T-helper 17 cell (primary cell): ENCODE results near the gene GABRG3. TPM values are rescaled to one million over a fixed set of nuclear protein-coding genes. Genes with fewer than 3 reads are reported as not detected.

Experiments
- ATAC-seq: fragments of 150-1000 bp; cut with Tn5 transposase; 2 replicates; pipeline ENCODE4 v1.10.0; 2021; ENCODE audit warnings: mild to moderate bottlenecking, moderate library complexity
- DNase-seq, 3 donors: peaks; one replicate each; pipeline versions ENCODE4 v3.0.0 to v3.0.0-alpha.2; 2020 to 2021
- H3K9me3 ChIP-seq: one replicate; pipeline ENCODE4 v1.7.0; 2013; ENCODE audit warnings: low read length, mild to moderate bottlenecking; ENCODE audit not compliant: control insufficient read depth, poor library complexity, severe bottlenecking
- H3K27ac Mint-ChIP-seq: one replicate; pipeline ENCODE4 v1.8.0; 2022; ENCODE audit warnings: mild to moderate bottlenecking, moderate library complexity, mixed read lengths
- H3K27me3 Mint-ChIP-seq: one replicate; pipeline ENCODE4 v1.8.0; 2022; ENCODE audit warnings: mixed read lengths
- H3K36me3 Mint-ChIP-seq: one replicate; pipeline ENCODE4 v1.8.0; 2022; ENCODE audit warnings: low read depth, mixed read lengths
- H3K4me1 Mint-ChIP-seq: one replicate; pipeline ENCODE4 v1.8.0; 2022; ENCODE audit warnings: mild to moderate bottlenecking, mixed read lengths
- H3K4me3 Mint-ChIP-seq: one replicate; pipeline ENCODE4 v1.8.0; 2022; ENCODE audit warnings: mild to moderate bottlenecking, moderate library complexity, mixed read lengths
- total RNA-seq, 4 donors: library from RNA in 2 of 4; stranded (reverse) in 2 of 4; gene quantifications; one replicate each; pipeline ENCODE4 v1.2.3 and lab custom pipeline; 2022 to 2026

Gene GABRG3
- total RNA-seq, 2 donors from 2014 or later: not detected

DNA sequence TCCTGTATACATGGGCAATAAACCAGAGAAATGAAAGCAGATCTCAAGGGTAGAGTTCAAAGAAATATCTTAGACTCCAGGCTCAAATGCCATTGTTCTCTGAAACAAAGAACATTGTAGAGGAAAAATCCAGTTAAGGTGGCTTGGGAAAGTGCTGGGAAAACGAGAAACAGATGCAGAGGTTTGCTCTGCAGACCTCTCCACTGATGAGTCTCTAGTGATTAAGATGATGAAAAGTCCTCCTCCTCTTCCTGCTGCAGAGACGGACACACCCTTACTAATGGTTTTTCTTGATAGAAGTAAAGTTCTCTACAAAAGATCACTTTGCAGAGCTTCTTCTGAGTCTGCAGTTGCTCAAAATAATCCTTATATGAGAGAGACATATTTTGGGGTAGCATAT is 264.7 kb downstream of the GABRG3 start:
- no peak overlapping the region for H3K27ac Mint-ChIP-seq
- ATAC-seq: no peak
- H3K4me3 Mint-ChIP-seq: no peak overlapping the region
- no peaks in the 10 kb centered on the region for H3K36me3 Mint-ChIP-seq
- no peak for DNase-seq
- H3K4me1 Mint-ChIP-seq: no peaks in the 10 kb centered on the region
- no peaks in the 10 kb centered on the region for H3K27me3 Mint-ChIP-seq
- H3K9me3 ChIP-seq: no peaks in the 10 kb centered on the region

- Mint-ChIP-seq H3K27me3 (no peaks in the 10 kb centered on the region), H3K36me3 (no peaks in the 10 kb centered on the region), H3K4me1 (no peaks in the 10 kb centered on the region), H3K27ac (no peak overlapping the region), H3K4me3 (no peak overlapping the region)
- ATAC-seq: no peak
- no peak for DNase-seq
- H3K9me3 ChIP-seq: no peaks in the 10 kb centered on the region
Measured at GRCh38 chr15:27237319-27237939, 266.4 kb downstream of the GABRG3 start.

DNA sequence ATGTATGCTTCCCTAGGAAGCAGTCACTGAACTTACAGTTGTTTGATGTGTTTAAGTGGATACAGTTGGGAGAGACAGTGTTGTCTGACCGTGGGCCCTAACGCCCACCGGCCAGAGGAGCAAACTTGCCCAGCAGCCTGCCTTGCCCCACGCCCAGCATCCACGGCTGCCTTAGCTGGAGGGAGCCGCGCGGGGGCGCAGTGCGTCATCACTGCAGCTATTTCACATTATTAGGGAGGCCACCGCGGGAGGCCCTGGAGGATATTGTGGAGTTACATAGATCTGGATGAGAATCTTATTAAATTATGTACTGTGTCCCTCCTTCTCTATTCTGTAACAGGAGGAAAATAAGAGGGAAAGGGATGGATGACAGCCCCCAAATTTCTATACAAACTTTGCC is 267.2 kb downstream of the GABRG3 start:
- ATAC-seq (no peak), DNase-seq (no peak)
- Mint-ChIP-seq H3K4me3 (no peak overlapping the region), H3K27ac (no peak overlapping the region), H3K27me3 (no peaks in the 10 kb centered on the region), H3K36me3 (no peaks in the 10 kb centered on the region), H3K4me1 (no peaks in the 10 kb centered on the region)
- H3K9me3 ChIP-seq: no peaks in the 10 kb centered on the region

DNA sequence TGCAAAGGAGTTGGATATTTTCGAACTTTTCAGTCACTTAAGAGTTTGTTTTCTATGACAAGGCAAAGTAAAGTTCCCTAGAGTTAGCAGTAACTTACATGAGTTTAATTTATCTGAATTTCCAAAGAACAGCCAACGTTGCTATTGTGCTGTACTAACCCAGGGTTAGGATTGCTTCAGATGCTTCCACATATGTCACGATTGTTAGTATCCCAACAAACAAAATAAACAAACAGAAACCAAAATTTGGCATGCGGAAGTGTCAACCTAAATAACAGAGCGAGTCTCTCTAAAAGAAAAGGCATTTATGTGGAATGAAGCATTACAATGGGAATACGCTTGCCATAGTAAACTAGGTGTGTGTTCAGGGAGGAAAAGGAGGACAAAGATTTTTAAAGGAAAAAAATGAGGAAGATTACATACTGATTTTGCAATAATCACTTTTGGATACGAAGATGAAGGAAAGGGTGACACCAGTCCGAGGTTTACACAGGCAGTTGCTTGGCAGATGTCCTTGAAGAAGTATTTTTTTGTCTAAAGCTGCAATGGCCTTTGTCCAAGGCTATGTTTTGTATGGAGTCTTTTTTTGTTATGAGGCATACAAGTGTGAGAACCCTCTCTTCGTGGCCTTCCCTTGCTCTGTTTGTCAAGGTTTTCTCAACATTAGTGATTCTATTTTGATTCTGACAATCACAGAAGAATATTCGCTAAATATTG is 267.9 kb downstream of the GABRG3 start:
- Mint-ChIP-seq H3K27me3 (no peaks in the 10 kb centered on the region), H3K4me1 (no peaks in the 10 kb centered on the region), H3K36me3 (no peaks in the 10 kb centered on the region), H3K27ac (no peak overlapping the region), H3K4me3 (no peak overlapping the region)
- no peak for DNase-seq
- no peak for ATAC-seq
- no peaks in the 10 kb centered on the region for H3K9me3 ChIP-seq

DNA sequence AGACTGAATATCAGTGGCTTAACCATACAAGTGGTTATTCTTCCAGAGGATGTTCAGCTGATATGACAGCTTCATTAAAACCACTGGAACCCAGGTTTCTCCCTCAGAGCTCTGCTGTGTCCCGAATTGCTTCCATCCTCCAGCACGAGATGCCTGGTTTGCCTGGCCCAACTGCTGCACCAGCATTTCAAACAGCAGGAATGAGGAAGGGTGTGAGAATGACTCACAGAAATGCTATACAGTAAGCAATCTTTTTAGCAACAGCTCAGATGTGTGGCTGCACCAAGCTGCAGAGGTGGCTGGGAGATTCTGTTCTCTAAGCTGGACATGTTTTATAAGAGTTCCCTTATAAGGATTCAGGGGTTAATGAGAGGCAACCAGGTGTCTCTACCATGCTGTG is 271.0 kb downstream of the GABRG3 start:
- Mint-ChIP-seq H3K4me1 (no peaks in the 10 kb centered on the region), H3K36me3 (no peaks in the 10 kb centered on the region), H3K27me3 (no peaks in the 10 kb centered on the region), H3K4me3 (no peak overlapping the region), H3K27ac (no peak overlapping the region)
- DNase-seq (no peak), ATAC-seq (no peak)
- no peaks in the 10 kb centered on the region for H3K9me3 ChIP-seq

- Mint-ChIP-seq H3K36me3 (no peaks in the 10 kb centered on the region), H3K4me1 (no peaks in the 10 kb centered on the region), H3K27me3 (no peaks in the 10 kb centered on the region), H3K27ac (no peak overlapping the region), H3K4me3 (no peak overlapping the region)
- DNase-seq (no peak), ATAC-seq (no peak)
- no peaks in the 10 kb centered on the region for H3K9me3 ChIP-seq
Measured at GRCh38 chr15:27244047-27244446, 273.1 kb downstream of the GABRG3 start.

GRCh38 chr15:27248251-27248650 is 277.3 kb downstream of the GABRG3 start:
- Mint-ChIP-seq H3K36me3 (no peaks in the 10 kb centered on the region), H3K4me3 (no peak overlapping the region), H3K27me3 (no peaks in the 10 kb centered on the region), H3K4me1 (no peaks in the 10 kb centered on the region), H3K27ac (no peak overlapping the region)
- DNase-seq (no peak), ATAC-seq (no peak)
- H3K9me3 ChIP-seq: no peaks in the 10 kb centered on the region

DNA sequence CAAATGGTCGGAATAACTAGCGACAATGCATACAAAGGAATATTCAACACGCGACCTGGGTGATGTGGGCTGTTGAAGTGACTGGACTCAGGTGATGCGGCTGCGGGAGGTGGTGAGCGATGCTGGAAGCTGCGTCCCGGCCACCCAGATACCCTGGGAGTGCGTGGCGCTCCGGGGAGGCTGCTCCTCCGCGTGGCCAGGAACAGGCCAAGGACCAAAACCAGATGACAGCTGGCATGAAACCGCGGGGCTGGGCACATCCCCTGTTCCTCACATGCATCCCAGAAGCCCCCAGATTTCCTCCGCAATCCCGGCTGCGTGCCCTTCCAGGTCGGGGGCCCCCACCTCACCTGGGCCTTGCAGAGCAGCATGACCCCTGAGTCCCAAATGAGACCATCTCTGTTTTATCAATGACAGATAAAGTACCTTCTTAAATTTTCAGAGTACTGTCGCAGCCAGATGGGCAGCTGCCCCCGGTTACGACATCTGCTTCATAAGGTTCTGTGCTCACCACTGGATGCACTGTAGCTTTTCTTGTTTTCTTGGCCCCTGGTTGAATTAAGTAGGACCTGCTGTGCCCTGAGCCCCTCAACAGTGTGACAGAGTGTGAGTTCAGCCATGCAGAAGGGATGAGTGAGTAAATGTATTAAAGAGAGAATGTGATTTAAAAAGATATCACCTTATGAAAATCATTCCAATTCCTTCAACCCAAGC is 278.2 kb downstream of the GABRG3 start:
- Mint-ChIP-seq H3K27ac (no peak overlapping the region), H3K36me3 (no peaks in the 10 kb centered on the region), H3K4me3 (no peak overlapping the region), H3K27me3 (no peaks in the 10 kb centered on the region), H3K4me1 (no peaks in the 10 kb centered on the region)
- no peak for ATAC-seq
- DNase-seq: no peak
- H3K9me3 ChIP-seq: no peaks in the 10 kb centered on the region

DNA sequence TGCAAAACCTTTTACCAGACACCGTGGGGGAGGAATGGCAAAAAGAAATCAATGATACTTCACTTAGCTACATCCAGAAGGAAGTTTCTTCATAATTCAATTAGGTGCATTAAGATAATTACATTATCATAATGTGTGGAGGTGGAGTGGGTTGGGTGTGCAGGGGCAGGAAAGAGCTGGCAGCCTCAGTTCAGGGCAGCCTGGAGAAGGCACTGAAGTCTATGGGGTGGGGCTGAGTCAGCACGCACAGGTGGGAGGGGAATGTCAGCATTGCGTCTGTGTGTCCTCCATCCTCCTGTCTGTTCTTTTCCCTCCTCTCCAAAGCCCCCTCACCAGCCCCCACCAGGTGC is 278.8 kb downstream of the GABRG3 start:
- ATAC-seq: no peak
- Mint-ChIP-seq H3K27me3 (no peaks in the 10 kb centered on the region), H3K4me1 (no peaks in the 10 kb centered on the region), H3K4me3 (no peak overlapping the region), H3K36me3 (no peaks in the 10 kb centered on the region), H3K27ac (no peak overlapping the region)
- no peak for DNase-seq
- no peaks in the 10 kb centered on the region for H3K9me3 ChIP-seq

DNA sequence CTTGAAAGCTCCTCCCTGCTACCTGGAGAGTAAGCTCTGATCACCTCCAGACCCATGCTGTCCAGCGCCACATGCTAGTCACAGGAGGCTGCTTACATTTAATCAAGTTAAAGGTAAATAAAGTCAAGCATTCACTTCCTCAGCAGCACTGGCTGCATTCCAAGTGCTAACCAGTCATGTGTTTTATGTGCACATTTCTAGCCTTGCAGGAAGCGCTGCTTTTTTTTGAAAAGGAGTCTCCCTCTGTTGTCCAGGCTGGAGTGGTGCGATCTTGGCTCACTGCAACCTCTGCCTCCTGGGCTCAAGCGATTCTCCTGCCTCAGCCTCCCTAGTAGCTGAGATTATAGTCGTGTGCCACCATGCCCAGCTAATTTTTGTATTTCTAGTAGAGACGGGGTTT is 279.2 kb downstream of the GABRG3 start:
- H3K4me3 Mint-ChIP-seq: no peak overlapping the region
- ATAC-seq (no peak), DNase-seq (no peak)
- H3K27ac Mint-ChIP-seq: no peak overlapping the region
- no peaks in the 10 kb centered on the region for H3K36me3 Mint-ChIP-seq
- no peaks in the 10 kb centered on the region for H3K4me1 Mint-ChIP-seq
- H3K27me3 Mint-ChIP-seq: no peaks in the 10 kb centered on the region
- no peaks in the 10 kb centered on the region for H3K9me3 ChIP-seq

DNA sequence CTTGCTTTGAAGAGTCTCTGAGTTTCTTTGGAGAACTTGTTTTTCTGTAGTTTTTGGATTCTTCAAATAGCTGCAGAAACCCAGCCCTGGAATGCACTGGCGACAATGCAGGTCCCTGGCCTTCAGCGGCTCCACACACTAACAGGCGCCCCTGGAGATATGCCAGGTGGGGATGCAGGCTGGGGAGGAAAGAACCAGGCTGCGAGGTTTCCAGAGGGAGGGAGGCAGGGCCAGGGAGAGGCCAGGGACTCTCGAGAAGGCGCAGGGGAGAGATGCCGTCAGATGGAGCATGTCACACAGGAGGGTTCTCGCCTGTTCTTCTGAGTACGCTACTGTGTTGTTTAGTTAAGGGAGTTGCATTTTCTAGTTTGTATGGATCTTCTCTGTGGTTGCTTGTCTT is 283.1 kb downstream of the GABRG3 start:
- no peaks in the 10 kb centered on the region for H3K27me3 Mint-ChIP-seq
- H3K27ac Mint-ChIP-seq: no peak overlapping the region
- DNase-seq (no peak), ATAC-seq (no peak)
- H3K9me3 ChIP-seq: no peaks in the 10 kb centered on the region
- H3K4me3 Mint-ChIP-seq: no peak overlapping the region
- H3K4me1 Mint-ChIP-seq: no peaks in the 10 kb centered on the region
- H3K36me3 Mint-ChIP-seq: no peaks in the 10 kb centered on the region

GRCh38 chr15:27254801-27255200 is 283.8 kb downstream of the GABRG3 start:
- Mint-ChIP-seq H3K27ac (no peak overlapping the region), H3K27me3 (no peaks in the 10 kb centered on the region), H3K4me1 (no peaks in the 10 kb centered on the region), H3K4me3 (no peak overlapping the region), H3K36me3 (no peaks in the 10 kb centered on the region)
- ATAC-seq: no peak
- H3K9me3 ChIP-seq: no peaks in the 10 kb centered on the region
- no peak for DNase-seq

DNA sequence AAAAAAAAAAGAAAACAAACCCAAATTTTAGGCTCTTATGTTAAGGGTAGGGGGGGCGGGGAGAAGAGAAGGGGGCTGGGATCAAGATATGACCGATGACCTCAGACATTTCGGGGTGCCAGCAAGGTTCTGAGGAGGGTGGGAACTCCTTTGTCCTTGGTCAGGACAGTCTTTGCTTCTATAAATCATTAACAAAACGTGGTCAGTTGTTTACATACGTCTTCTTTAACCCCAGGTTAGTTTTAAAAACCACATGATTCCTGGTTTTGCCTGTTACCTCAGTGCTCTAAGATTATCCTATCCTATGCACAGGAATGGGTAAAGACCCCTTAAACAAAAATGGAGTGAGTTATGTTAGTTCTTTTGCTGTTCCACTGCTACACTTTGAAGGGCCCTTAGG is 285.5 kb downstream of the GABRG3 start:
- DNase-seq (no peak), ATAC-seq (no peak)
- Mint-ChIP-seq H3K27me3 (no peaks in the 10 kb centered on the region), H3K4me3 (no peak overlapping the region), H3K4me1 (no peaks in the 10 kb centered on the region), H3K27ac (no peak overlapping the region), H3K36me3 (no peaks in the 10 kb centered on the region)
- H3K9me3 ChIP-seq: no peaks in the 10 kb centered on the region

DNA sequence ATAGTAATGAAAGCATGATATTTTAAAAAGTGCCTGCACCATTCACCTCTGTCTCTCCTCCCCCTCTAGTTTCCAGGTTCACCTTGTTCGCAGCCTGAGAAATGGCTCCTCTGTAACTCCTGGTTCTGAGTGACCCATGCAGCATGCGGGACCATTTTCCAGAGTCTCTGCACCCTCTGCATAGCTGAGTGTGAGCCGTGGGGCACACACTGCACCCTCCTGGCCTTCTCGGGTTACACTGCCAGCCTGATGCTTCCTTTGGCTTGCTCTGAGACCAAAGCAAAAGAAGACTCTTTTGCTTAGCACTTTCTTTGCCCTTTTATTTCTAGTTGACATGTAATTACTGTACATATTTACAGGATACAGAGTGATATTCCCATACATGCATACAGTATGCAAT is 287.3 kb downstream of the GABRG3 start:
- no peaks in the 10 kb centered on the region for H3K4me1 Mint-ChIP-seq
- H3K27ac Mint-ChIP-seq: no peak overlapping the region
- H3K4me3 Mint-ChIP-seq: no peak overlapping the region
- DNase-seq (no peak), ATAC-seq (no peak)
- no peaks in the 10 kb centered on the region for H3K36me3 Mint-ChIP-seq
- H3K27me3 Mint-ChIP-seq: no peaks in the 10 kb centered on the region
- no peaks in the 10 kb centered on the region for H3K9me3 ChIP-seq
